ENCODE data around the gene ERCC8.

- TF ChIP-seq, protein P1, sequence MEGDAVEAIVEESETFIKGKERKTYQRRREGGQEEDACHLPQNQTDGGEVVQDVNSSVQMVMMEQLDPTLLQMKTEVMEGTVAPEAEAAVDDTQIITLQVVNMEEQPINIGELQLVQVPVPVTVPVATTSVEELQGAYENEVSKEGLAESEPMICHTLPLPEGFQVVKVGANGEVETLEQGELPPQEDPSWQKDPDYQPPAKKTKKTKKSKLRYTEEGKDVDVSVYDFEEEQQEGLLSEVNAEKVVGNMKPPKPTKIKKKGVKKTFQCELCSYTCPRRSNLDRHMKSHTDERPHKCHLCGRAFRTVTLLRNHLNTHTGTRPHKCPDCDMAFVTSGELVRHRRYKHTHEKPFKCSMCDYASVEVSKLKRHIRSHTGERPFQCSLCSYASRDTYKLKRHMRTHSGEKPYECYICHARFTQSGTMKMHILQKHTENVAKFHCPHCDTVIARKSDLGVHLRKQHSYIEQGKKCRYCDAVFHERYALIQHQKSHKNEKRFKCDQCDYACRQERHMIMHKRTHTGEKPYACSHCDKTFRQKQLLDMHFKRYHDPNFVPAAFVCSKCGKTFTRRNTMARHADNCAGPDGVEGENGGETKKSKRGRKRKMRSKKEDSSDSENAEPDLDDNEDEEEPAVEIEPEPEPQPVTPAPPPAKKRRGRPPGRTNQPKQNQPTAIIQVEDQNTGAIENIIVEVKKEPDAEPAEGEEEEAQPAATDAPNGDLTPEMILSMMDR (IDR thresholded peaks at IDR 0.05): no peak
- TF ChIP-seq, protein P2, sequence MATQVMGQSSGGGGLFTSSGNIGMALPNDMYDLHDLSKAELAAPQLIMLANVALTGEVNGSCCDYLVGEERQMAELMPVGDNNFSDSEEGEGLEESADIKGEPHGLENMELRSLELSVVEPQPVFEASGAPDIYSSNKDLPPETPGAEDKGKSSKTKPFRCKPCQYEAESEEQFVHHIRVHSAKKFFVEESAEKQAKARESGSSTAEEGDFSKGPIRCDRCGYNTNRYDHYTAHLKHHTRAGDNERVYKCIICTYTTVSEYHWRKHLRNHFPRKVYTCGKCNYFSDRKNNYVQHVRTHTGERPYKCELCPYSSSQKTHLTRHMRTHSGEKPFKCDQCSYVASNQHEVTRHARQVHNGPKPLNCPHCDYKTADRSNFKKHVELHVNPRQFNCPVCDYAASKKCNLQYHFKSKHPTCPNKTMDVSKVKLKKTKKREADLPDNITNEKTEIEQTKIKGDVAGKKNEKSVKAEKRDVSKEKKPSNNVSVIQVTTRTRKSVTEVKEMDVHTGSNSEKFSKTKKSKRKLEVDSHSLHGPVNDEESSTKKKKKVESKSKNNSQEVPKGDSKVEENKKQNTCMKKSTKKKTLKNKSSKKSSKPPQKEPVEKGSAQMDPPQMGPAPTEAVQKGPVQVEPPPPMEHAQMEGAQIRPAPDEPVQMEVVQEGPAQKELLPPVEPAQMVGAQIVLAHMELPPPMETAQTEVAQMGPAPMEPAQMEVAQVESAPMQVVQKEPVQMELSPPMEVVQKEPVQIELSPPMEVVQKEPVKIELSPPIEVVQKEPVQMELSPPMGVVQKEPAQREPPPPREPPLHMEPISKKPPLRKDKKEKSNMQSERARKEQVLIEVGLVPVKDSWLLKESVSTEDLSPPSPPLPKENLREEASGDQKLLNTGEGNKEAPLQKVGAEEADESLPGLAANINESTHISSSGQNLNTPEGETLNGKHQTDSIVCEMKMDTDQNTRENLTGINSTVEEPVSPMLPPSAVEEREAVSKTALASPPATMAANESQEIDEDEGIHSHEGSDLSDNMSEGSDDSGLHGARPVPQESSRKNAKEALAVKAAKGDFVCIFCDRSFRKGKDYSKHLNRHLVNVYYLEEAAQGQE (IDR thresholded peaks at IDR 0.05; ENCODE audit: insufficient read depth in 1 of 2, low read depth in 2 of 2, low read length in 1 of 2): no peak
- TF ChIP-seq POLR2AphosphoS5 (IDR thresholded peaks at IDR 0.05; ENCODE audit: low read depth, low read length) (no peak), TCF7L2 (IDR thresholded peaks at IDR 0.05; ENCODE audit: low read depth, low read length) (no peak; the same call in 1 of the 2 replicates)
Measured at GRCh38 chr5:60945813-60946187, 930 bp upstream of the ERCC8 start.

Measured in Panc1 (cell line).